ENCODE data around the gene S100A3.
A peak's percentile ranks its signal among the peaks of the same experiment; 100 is the strongest.

The S100A3 gene

GRCh38 chr1:153573351-153573750, 24.3 kb upstream of the S100A3 start:
- no peak for TF ChIP-seq FOXM1 (IDR thresholded peaks at IDR 0.05; ENCODE audit: borderline replicate concordance, low read depth)
- TF ChIP-seq EP300 (IDR thresholded peaks at IDR 0.05; ENCODE audit: borderline replicate concordance): no peak
- TF ChIP-seq TAF1 (IDR thresholded peaks at IDR 0.05; ENCODE audit: low read depth): no peak
- TF ChIP-seq CREB1 (IDR thresholded peaks at IDR 0.05; ENCODE audit: low read depth): no peak
- no peak for TF ChIP-seq EGR1 (IDR thresholded peaks at IDR 0.05)
- TF ChIP-seq, protein P1, sequence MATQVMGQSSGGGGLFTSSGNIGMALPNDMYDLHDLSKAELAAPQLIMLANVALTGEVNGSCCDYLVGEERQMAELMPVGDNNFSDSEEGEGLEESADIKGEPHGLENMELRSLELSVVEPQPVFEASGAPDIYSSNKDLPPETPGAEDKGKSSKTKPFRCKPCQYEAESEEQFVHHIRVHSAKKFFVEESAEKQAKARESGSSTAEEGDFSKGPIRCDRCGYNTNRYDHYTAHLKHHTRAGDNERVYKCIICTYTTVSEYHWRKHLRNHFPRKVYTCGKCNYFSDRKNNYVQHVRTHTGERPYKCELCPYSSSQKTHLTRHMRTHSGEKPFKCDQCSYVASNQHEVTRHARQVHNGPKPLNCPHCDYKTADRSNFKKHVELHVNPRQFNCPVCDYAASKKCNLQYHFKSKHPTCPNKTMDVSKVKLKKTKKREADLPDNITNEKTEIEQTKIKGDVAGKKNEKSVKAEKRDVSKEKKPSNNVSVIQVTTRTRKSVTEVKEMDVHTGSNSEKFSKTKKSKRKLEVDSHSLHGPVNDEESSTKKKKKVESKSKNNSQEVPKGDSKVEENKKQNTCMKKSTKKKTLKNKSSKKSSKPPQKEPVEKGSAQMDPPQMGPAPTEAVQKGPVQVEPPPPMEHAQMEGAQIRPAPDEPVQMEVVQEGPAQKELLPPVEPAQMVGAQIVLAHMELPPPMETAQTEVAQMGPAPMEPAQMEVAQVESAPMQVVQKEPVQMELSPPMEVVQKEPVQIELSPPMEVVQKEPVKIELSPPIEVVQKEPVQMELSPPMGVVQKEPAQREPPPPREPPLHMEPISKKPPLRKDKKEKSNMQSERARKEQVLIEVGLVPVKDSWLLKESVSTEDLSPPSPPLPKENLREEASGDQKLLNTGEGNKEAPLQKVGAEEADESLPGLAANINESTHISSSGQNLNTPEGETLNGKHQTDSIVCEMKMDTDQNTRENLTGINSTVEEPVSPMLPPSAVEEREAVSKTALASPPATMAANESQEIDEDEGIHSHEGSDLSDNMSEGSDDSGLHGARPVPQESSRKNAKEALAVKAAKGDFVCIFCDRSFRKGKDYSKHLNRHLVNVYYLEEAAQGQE (IDR thresholded peaks at IDR 0.05; ENCODE audit: low read depth): no peak
- TF ChIP-seq YY1 (IDR thresholded peaks at IDR 0.05; ENCODE audit: low read depth): no peak
- no peak for TF ChIP-seq CEBPB (IDR thresholded peaks at IDR 0.05)
- TF ChIP-seq TEAD4 (IDR thresholded peaks at IDR 0.05): no peak
- TF ChIP-seq ZBTB7A (IDR thresholded peaks at IDR 0.05; ENCODE audit: low read depth): no peak
- no peak for TF ChIP-seq USF1 (IDR thresholded peaks at IDR 0.05)
- TF ChIP-seq, protein P2, sequence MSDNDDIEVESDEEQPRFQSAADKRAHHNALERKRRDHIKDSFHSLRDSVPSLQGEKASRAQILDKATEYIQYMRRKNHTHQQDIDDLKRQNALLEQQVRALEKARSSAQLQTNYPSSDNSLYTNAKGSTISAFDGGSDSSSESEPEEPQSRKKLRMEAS (IDR thresholded peaks at IDR 0.05): no peak
- TF ChIP-seq TCF12 (IDR thresholded peaks at IDR 0.05; ENCODE audit: low read depth): no peak
- no peak for TF ChIP-seq NFIC (IDR thresholded peaks at IDR 0.05)
- no peak for TF ChIP-seq RAD21 (IDR thresholded peaks at IDR 0.05; ENCODE audit: low read depth)

- peak; percentile 99 for TF ChIP-seq RAD21 (IDR thresholded peaks at IDR 0.05; ENCODE audit: low read depth)
- TF ChIP-seq, protein P2 (IDR thresholded peaks at IDR 0.05): peak; percentile 40; the same call in 1 of the 2 replicates
- TF ChIP-seq CREB1 (IDR thresholded peaks at IDR 0.05; ENCODE audit: low read depth): no peak
- TF ChIP-seq TEAD4 (IDR thresholded peaks at IDR 0.05): no peak
Observed at GRCh38 chr1:153572569-153573015, 23.5 kb upstream of the S100A3 start.

- no peak for TF ChIP-seq FOXM1 (IDR thresholded peaks at IDR 0.05; ENCODE audit: borderline replicate concordance, low read depth)
- no peak for TF ChIP-seq CREB1 (IDR thresholded peaks at IDR 0.05; ENCODE audit: low read depth)
- TF ChIP-seq ZBTB7A (IDR thresholded peaks at IDR 0.05; ENCODE audit: low read depth): no peak
- no peak for TF ChIP-seq TCF12 (IDR thresholded peaks at IDR 0.05; ENCODE audit: low read depth)
- no peak for TF ChIP-seq USF1 (IDR thresholded peaks at IDR 0.05)
- TF ChIP-seq EP300 (IDR thresholded peaks at IDR 0.05; ENCODE audit: borderline replicate concordance): no peak
- TF ChIP-seq YY1 (IDR thresholded peaks at IDR 0.05; ENCODE audit: low read depth): no peak
- TF ChIP-seq, protein P1 (IDR thresholded peaks at IDR 0.05; ENCODE audit: low read depth): no peak
- no peak for TF ChIP-seq NFIC (IDR thresholded peaks at IDR 0.05)
- TF ChIP-seq TAF1 (IDR thresholded peaks at IDR 0.05; ENCODE audit: low read depth): no peak
- TF ChIP-seq CEBPB (IDR thresholded peaks at IDR 0.05): no peak
- TF ChIP-seq RAD21 (IDR thresholded peaks at IDR 0.05; ENCODE audit: low read depth): no peak
- no peak for TF ChIP-seq TEAD4 (IDR thresholded peaks at IDR 0.05)
Observed at GRCh38 chr1:153571706-153572105, 22.6 kb upstream of the S100A3 start.

GRCh38 chr1:153570874-153571273, 21.8 kb upstream of the S100A3 start:
- TF ChIP-seq NFIC (IDR thresholded peaks at IDR 0.05): no peak
- TF ChIP-seq, protein P2 (IDR thresholded peaks at IDR 0.05): no peak
- TF ChIP-seq, protein P1 (IDR thresholded peaks at IDR 0.05; ENCODE audit: low read depth): no peak
- TF ChIP-seq FOXM1 (IDR thresholded peaks at IDR 0.05; ENCODE audit: borderline replicate concordance, low read depth): no peak
- TF ChIP-seq YY1 (IDR thresholded peaks at IDR 0.05; ENCODE audit: low read depth): no peak
- TF ChIP-seq EP300 (IDR thresholded peaks at IDR 0.05; ENCODE audit: borderline replicate concordance): no peak
- no peak for TF ChIP-seq TCF12 (IDR thresholded peaks at IDR 0.05; ENCODE audit: low read depth)
- no peak for TF ChIP-seq TEAD4 (IDR thresholded peaks at IDR 0.05)
- TF ChIP-seq EGR1 (IDR thresholded peaks at IDR 0.05): no peak
